ENCODE data around the gene MCOLN2. TPM values are rescaled to one million over a fixed set of nuclear protein-coding genes. Genes with fewer than 3 reads are reported as not detected.

MCOLN2 gene
- total and polyA plus RNA-seq, 2 of the 8 experiments (the other 6 are each of a cell fraction or from before 2014, with no cell fraction given): 1.7 to 6.1 TPM

DNA sequence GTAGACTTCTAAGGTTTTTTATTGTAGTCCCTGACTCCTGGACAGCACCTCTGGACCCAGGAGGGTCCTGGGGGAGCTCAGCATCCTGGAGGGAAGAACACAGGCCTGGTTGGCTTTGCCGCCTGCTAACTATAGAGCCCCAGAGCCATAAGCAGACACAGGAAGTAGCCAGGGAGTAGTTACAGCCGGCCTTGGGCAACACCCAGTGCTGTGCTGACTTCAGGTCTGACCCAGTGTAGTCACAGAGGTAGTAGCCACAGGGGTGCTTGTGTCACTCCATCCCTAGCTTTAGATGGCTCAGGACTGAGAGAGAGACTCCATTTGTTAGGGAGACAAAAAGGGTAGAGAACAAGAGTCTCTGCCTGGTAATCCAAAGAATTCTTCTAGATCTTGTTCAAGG is 21.9 kb downstream of the MCOLN2 start (continued):
- no peak for TF ChIP-seq GTF2F1 (IDR thresholded peaks at IDR 0.05; ENCODE audit: borderline replicate concordance, low read depth, low read length)
- no peak for TF ChIP-seq SIRT6 (IDR thresholded peaks at IDR 0.05; ENCODE audit: low read length)
- no peak for TF ChIP-seq RXRA (IDR thresholded peaks at IDR 0.05; ENCODE audit: insufficient read depth, low read depth, low read length)
- no peak for TF ChIP-seq SRF (IDR thresholded peaks at IDR 0.05; ENCODE audit: low read depth, low read length)

Data from H1 (cell line).